Measurements from ENCODE around the gene ERBIN.
"Not testable (repeated sequence)": the region's sequence is repeated elsewhere in the genome, so short reads cannot be mapped to it uniquely, and the experiment has no call there.

Gene ERBIN

GRCh38 chr5:66012271-66012670 is 85.9 kb downstream of the ERBIN start:
- FAIRE-seq, result no peak

DNA sequence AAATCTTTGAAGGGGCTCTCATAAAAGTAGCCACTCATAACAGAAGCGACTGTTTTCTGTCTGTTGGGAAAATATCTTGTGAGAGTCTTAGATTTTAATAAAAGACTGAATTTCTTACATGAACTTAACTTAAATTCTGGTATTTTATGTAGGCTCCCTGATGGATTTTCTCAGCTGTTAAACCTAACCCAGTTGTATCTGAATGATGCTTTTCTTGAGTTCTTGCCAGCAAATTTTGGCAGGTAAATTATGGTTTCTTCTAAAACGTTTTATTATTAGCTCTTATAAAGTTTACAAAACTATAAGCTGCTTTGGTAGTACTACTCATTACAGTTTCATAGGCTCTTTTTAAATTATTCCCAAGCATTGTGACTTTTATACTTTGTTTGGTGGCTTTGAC is 87.0 kb downstream of the ERBIN start:
- no peak for FAIRE-seq

DNA sequence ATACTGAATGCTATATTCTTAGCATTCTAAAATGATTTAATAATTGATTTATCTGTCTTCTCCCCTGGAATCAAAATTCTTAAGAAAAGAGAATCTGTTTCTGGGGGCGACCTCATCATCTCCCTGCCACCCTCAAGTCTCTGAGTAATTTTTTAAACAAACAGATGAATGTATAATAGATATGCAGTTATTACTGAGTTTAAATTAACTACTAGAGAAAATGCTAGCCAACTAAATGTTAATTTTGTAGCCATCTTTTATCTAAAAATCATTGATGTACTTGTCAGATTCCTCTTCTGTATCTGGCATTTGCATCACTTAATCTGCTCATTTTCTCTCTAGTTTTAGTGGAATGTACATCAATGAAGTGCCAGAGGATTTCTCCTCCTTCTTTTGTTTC is 87.5 kb downstream of the ERBIN start:
- no peak for FAIRE-seq

DNA sequence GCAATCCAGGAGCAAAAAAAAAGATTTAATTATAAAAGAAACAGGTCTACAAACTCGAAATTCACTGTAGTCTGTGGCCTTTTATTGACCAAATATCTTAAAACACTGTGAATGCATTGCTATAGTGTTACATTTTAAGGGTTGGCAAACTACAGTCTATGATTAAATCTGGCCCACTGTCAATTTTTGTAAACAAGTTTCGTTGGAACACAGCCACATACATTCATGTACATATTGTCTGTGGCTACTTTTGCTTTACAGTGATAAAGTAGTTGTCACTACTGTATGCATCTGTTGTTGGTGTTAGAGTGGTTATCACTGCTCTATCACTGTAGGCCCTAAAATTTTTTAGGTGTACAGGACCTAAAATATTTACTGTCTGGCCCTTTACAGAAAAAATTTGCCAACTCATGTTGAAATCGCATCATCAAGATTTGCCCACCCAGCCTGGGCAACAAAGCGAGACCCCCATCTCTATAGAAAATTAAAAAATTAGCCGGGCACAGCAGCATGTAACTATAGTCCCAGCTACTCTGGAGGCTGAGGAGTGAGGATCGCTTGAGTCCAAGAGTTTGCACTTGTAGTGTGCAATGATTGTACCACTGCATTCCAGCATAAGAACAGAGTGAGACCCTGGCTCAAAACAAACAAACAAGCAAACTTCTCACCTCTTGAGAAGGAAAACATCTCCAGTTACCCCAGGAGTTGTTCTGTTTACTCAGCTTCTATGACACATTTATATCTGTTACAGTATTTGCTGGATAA is 89.0 kb downstream of the ERBIN start:
- FAIRE-seq, result no peak

GRCh38 chr5:66021585-66021984 is 95.2 kb downstream of the ERBIN start:
- FAIRE-seq, result no peak

GRCh38 chr5:66039296-66039695 is 112.9 kb downstream of the ERBIN start:
- FAIRE-seq, result no peak

DNA sequence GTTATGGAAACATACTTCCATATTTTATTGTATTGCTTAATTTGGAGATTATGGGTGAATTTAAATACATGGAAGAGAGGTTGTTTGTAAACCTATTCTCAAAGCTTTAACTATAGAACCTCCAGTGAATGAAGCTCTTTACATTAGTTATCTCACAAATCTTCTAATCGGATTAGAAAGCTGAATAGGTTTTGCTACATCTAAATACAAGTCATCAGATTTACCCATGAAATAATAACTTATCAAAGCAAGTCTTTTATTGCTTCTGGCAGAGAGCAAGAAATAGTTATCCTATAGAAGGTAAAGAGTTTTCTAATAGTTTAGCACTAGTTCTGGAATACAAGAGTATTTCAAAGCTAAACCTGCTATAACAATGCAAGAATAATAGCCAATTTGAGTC is 113.3 kb downstream of the ERBIN start:
- FAIRE-seq, result no peak

GRCh38 chr5:66041627-66042026 is 115.3 kb downstream of the ERBIN start:
- no peak for FAIRE-seq

DNA sequence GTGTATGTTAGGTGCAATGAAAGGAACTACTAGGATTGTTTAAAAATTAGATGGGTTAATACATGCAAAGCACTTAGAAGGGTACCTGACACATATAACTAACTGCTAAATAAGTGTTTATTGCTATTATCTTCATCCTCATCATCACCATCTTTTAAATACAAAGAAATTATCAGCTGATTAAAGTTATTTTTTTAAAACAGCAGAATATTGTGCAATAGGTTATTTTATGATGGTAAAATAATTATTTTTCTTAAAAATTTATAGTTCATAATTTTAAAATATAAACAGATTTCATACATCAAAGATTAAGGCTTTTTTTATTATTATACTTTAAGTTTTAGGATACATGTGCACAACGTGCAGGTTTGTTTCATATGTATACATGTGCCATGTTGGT is 130.9 kb downstream of the ERBIN start:
- no peak for FAIRE-seq

GRCh38 chr5:66061320-66061719 is 134.9 kb downstream of the ERBIN start:
- not testable (repeated sequence) for FAIRE-seq

GRCh38 chr5:66063061-66063460 is 136.7 kb downstream of the ERBIN start:
- not testable (repeated sequence) for FAIRE-seq

DNA sequence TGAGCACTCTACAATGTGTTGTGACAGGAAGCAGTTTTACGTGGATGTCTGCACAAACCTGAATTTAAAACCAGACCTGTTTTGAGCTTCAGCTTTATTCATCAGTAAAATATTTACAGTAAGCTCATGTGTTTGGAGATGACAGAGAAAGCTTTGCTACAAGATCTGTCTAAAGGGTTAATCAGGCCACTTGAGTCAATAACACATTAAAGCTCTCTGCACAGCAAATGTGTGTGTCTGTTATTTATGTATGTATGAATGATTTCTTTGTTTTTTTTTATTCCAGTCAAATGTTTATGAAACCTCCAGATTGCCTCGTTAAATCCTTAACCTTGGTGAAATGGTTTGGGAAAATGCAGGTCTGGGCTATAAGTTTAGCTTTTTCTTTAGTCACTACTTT is 140.5 kb downstream of the ERBIN start:
- no peak for FAIRE-seq

- no peak for FAIRE-seq
Measured at GRCh38 chr5:66072031-66072430, 145.7 kb downstream of the ERBIN start.

DNA sequence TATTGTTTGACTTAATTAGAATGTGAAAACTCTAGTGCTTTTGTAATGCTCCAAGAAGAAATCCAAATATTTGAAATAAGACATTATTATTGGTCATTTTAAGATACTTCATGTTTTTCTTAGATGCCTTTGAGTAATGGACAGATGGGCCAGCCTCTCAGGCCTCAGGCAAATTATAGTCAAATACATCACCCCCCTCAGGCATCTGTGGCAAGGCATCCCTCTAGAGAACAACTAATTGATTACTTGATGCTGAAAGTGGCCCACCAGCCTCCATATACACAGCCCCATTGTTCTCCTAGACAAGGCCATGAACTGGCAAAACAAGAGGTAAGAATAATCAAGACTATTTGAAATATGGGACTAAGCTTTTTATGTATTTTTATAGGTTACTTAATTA is 148.5 kb downstream of the ERBIN start:
- FAIRE-seq, result no peak

DNA sequence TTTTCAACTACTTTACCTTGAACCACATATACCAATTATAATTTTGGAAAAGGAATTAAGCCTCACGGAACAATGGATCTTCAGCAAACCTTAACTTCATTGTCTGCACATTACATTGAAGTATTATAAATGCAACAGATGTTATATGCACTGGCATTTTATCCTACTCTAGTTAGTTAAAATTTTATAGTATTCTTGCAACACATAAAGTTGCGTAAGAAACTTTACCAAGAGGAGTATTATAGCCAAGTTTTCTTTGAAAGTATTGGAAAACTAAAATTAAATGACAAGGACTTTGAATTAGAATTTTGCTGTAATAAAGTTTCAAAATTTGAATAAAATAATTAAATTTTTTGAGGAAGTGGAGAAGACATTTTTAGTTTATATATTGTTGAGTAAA is 154.3 kb downstream of the ERBIN start:
- FAIRE-seq, result peak; percentile 21

DNA sequence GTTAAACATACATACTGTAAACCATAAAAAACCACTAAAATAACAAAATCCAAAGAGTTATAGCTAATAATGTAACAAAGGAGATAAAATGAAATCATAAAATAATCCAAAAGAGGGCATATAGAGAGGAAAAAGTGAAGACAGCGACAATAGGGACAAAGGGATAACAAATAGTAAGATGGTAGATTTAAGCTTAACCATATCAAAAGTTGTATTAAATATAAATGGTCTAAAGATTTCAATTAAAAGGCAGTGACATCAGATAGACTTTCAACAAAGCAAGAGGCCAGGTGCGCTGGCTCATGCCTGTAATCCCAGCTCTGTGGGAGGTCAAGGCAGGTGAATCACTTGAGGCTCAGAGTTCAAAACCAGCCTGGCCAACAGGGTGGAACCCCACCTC is 163.0 kb downstream of the ERBIN start:
- no peak for FAIRE-seq

GRCh38 chr5:66100851-66101250 is 174.5 kb downstream of the ERBIN start:
- FAIRE-seq, result no peak

- FAIRE-seq, result no peak
Measured at GRCh38 chr5:66113160-66113559, 186.8 kb downstream of the ERBIN start.

DNA sequence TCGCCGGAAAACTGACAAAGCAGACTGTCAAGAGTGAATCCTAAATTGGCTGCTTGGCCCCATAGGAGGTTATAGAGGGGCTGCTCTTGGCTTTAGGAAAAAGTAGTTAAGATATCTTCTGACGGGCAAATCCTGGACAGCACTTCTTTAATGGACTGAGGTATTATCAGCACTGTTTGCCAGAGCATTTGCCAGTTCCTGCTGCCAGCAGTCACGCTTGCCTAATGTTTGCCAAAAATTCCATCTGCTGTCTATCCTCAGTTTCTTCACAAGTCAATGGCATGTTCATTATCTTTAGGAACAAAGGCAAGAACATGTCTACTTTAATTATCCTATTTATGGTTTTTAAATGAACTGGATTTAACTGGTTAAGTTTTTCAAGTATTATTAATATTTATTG is 191.9 kb downstream of the ERBIN start:
- FAIRE-seq, result no peak

DNA sequence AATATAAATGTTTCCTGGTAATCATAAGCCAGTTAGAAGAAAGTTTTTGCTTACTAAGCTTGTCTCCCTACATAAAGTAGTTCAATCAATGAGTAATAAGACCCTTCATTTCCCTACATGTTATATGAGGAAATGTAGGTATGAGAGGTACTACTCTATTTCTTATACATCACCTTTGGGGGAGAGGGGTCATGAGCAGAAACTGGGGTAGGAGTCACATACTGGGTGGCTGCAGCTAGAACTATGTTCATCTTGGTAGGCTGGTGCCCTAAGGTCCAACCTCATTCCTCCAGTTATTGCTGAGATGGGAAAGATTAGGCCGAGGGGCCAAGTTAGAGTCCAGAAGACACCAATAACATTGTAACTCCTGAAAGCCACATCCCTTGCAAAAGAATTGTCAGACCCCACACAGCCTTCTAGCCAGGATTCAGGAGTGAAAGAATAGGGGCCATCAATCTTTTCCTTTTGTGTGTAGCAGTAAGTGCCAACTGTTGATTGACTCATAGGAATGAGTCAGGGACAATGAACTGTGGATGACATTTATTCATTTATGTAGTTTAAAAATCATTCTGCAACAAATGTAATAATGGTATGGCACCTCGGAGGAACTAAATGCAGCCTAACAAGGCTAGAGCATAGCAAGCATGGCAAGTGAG is 196.1 kb downstream of the ERBIN start:
- no peak for FAIRE-seq

DNA sequence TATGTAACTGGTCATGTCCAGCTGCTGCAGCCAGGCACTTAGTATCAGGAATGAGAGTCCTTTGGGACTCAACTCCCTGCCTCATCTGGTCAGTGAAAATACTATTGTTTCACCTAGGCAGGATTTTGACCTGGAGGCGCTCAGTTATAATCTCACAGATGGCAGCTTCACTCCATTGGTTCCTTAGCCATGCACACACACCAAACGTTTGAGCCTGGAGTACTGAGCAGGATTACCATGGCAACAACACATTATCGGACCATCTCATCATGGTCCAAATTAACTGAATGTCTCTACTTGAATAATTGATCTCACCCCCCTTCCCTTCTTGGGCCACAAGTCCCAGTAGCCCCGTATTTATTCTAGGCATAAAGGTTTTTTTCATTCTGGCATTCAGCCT is 202.8 kb downstream of the ERBIN start:
- no peak for FAIRE-seq

DNA sequence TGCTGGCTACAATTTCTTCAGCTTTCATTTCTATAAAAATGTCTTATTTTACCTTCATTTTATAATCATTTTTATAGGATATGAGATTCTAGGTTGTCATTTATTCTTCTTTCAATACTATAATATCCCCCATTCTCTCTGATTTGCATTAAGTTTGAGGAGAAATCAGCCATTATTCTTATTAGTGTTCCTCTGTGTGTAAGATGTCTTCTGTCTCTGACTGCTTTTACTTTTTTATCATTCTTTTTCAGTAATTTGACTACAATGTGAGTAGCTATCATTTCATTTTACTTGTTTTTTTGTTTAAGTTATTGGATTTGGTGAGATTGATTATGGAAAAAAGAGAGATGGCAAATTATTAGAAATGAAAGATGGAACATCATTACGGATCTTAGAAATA is 204.1 kb downstream of the ERBIN start:
- FAIRE-seq, result no peak
